Measurements from ENCODE around the gene TMEM269. TPM values are rescaled to one million over a fixed set of nuclear protein-coding genes. Genes with fewer than 3 reads are reported as not detected.

Gene TMEM269
- total RNA-seq, 5 donors from 2014 or later (not counting 1 experiment from before 2014, with no cell fraction given), result 0.20 to 1.7 (median 0.88) TPM

DNA sequence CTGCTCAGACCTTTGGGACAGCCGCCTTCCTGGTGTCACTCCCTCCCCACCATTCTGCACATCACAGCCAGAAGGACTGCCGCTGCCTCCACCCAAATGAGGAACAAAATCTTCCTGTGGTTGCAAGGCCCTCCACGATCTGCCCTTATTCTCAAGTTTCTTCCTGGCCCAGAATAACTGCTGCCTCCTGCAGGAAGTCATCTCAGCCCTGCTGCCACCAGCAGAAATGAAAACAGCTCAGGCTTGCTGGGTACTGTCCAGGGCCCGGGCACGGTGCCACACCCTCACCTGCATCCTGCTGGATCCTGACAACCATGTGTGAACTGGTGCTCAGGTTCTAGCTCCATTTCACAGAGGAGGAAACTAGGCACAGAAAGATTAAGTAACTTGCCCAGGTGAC, 47.5 kb upstream of the TMEM269 start:
- Histone ChIP-seq H3K4me1 (ENCODE audit: control insufficient read depth in 1 of 2, extremely low read depth in 1 of 2, insufficient read depth in 2 of 2, low read length in 2 of 2) (peaks cover 0 to 7% of the 10 kb centered on the region in 2 experiments), H3K9me3 (no peaks in the 10 kb centered on the region), H3K36me3 (ENCODE audit: control insufficient read depth in 2 of 2, extremely low read depth in 1 of 2, insufficient read depth in 1 of 2, low read length in 1 of 2) (no peaks in the 10 kb centered on the region), H3K4me3 (ENCODE audit: control insufficient read depth in 1 of 2, extremely low read depth in 1 of 2, low read length in 1 of 2) (no peak overlapping the region), H3K27ac (ENCODE audit: low read length) (no peak overlapping the region), H3K27me3 (replicated peaks in 1 of 2; ENCODE audit: control insufficient read depth in 2 of 2, extremely low read depth in 1 of 2, insufficient read depth in 2 of 2, low read length in 1 of 2) (peaks cover 0 to 12% of the 10 kb centered on the region in 2 experiments)
- ChIA-PET CTCF (interaction anchor here in 1 of 2 donors (0.6 kb wide), 1 partner anchor 159 kb away, joined by 3 read pairs; no protein-coding TSS in a partner anchor), POLR2A (interaction anchor here in 1 of 2 donors (0.6 kb wide), 2 partner anchors 15 to 81 kb away, joined by 3 read pairs; no protein-coding TSS in a partner anchor)
- ATAC-seq (replicated peaks in 1 of 4), result peak in 2 of 4 experiments; percentile 36 to 39
- no peaks in the 10 kb centered on the region for H3K9me3 Mint-ChIP-seq
- no peaks in the 10 kb centered on the region for H3K36me3 Mint-ChIP-seq
- no peak overlapping the region for H3K4me3 Mint-ChIP-seq
- peak in 2 of 35 experiments; percentile 17 to 21 for DNase-seq
- H3K27ac Mint-ChIP-seq, result peak overlapping the region; percentile 40 to 64
- H3K4me1 Mint-ChIP-seq, result peaks cover 8 to 11% (median 9%) of the 10 kb centered on the region in 3 donors
- 15% methylated on average over 5 of the region's 5 CpGs for WGBS (ENCODE audit: insufficient coverage)
- peaks cover 0 to 2% of the 10 kb centered on the region in 2 donors for H3K27me3 Mint-ChIP-seq

DNA sequence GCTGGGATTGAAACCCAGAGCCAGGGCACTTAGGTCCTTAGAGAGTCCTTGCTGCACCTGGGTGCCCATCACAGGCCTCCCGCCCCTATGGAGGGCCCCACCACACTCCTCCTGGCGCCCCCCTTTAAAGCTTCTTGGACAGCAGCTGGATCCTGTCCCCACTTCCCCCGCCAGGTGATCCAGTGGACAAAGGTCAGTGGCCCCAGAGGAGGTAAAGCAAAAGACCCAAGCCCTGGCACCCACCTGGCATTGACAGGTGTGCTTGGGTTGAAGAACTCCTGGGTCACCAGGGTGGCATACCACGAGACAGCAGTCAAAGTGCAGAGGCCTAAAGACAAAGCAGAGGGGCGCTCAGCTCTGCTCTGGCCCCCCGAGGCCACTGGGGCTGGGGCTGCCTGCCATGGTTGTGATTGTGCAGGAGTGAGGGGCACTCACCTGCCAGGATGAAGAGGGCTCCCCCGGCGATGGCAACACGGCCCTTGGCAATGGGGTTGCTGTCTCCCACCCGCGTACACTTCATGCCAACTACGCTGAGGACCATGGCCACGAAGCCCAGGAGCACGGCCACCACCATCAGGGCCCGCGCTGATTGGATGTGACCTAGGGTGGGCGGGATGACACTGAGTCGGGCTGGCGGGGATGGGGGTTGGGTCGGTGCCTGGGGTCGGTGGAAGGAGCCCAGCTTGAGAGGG, 46.7 kb upstream of the TMEM269 start:
- Mint-ChIP-seq H3K27me3 (peaks cover 0 to 2% of the 10 kb centered on the region in 2 donors), H3K9me3 (no peaks in the 10 kb centered on the region), H3K27ac (no peak overlapping the region), H3K36me3 (no peaks in the 10 kb centered on the region), H3K4me1 (peaks cover 8 to 11% (median 9%) of the 10 kb centered on the region in 3 donors), H3K4me3 (no peak overlapping the region)
- Histone ChIP-seq H3K27ac (ENCODE audit: low read length) (no peak overlapping the region), H3K4me1 (ENCODE audit: control insufficient read depth in 1 of 2, extremely low read depth in 1 of 2, insufficient read depth in 2 of 2, low read length in 2 of 2) (peaks cover 0 to 7% of the 10 kb centered on the region in 2 experiments), H3K36me3 (ENCODE audit: control insufficient read depth in 2 of 2, extremely low read depth in 1 of 2, insufficient read depth in 1 of 2, low read length in 1 of 2) (no peaks in the 10 kb centered on the region), H3K27me3 (replicated peaks in 1 of 2; ENCODE audit: control insufficient read depth in 2 of 2, extremely low read depth in 1 of 2, insufficient read depth in 2 of 2, low read length in 1 of 2) (peaks cover 0 to 11% of the 10 kb centered on the region in 2 experiments), H3K4me3 (ENCODE audit: control insufficient read depth in 1 of 2, extremely low read depth in 1 of 2, low read length in 1 of 2) (no peak overlapping the region), H3K9me3 (no peaks in the 10 kb centered on the region)
- WGBS (ENCODE audit: insufficient coverage), result 92% methylated on average over 19 of the region's 21 CpGs
- POLR2A ChIA-PET, result interaction anchor here in 1 of 2 donors (0.6 kb wide), 1 partner anchor 14 kb away, joined by 3 read pairs; no protein-coding TSS in a partner anchor
- DNase-seq, result no peak
- CTCF ChIA-PET, result no interaction called here
- ATAC-seq (replicated peaks in 1 of 4), result no peak

DNA sequence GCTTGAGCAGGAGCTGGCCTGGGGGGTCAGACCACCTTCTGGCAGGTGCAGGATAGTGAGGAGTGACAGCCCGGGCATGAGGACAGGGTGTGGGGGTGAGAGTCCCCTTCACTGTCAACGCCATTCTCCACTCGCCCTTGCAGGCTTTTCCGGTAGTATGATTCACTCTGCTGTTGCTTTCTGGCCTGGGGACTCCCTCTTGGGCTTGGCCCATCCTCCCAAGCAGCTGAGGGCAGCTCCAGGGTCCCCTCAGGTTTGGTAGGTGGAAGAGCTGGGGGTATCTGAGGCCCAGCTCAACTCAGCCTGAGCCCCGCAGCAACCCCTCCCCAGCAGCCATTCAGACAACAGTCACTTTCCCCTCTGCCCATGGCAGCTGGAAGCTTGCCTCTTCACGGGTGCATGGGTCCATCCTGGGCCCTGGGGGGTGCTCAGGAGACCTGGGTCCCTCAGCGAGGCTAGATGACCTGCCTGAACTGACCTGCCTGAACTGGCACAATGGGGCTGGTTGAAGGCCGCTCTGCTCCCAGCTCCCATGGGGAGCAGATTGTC, 46.0 kb upstream of the TMEM269 start:
- no peaks in the 10 kb centered on the region for H3K36me3 Mint-ChIP-seq
- Histone ChIP-seq H3K4me3 (ENCODE audit: control insufficient read depth in 1 of 2, extremely low read depth in 1 of 2, low read length in 1 of 2) (no peak overlapping the region), H3K36me3 (ENCODE audit: control insufficient read depth in 2 of 2, extremely low read depth in 1 of 2, insufficient read depth in 1 of 2, low read length in 1 of 2) (no peaks in the 10 kb centered on the region), H3K27ac (ENCODE audit: low read length) (no peak overlapping the region), H3K27me3 (replicated peaks in 1 of 2; ENCODE audit: control insufficient read depth in 2 of 2, extremely low read depth in 1 of 2, insufficient read depth in 2 of 2, low read length in 1 of 2) (peaks cover 0 to 9% of the 10 kb centered on the region in 2 experiments), H3K4me1 (ENCODE audit: control insufficient read depth in 1 of 2, extremely low read depth in 1 of 2, insufficient read depth in 2 of 2, low read length in 2 of 2) (peaks cover 0 to 7% of the 10 kb centered on the region in 2 experiments), H3K9me3 (no peaks in the 10 kb centered on the region)
- 81% methylated on average over 7 of the region's 8 CpGs for WGBS (ENCODE audit: insufficient coverage)
- ChIA-PET CTCF (no interaction called here), POLR2A (interaction anchor here in 1 of 2 donors (0.6 kb wide), 1 partner anchor 197 kb away, joined by 3 read pairs; no protein-coding TSS in a partner anchor)
- H3K27me3 Mint-ChIP-seq, result peaks cover 0 to 2% of the 10 kb centered on the region in 2 donors
- DNase-seq, result no peak
- ATAC-seq (replicated peaks in 1 of 4), result no peak
- H3K9me3 Mint-ChIP-seq, result no peaks in the 10 kb centered on the region
- no peak overlapping the region for H3K4me3 Mint-ChIP-seq
- H3K4me1 Mint-ChIP-seq, result peaks cover 8 to 11% (median 9%) of the 10 kb centered on the region in 3 donors
- H3K27ac Mint-ChIP-seq, result no peak overlapping the region

GRCh38 chr1:42739753-42740700, 44.8 kb upstream of the TMEM269 start, which contains the start of gene CLDN19:
Gene CLDN19, minus strand, starts transcription at chr1:42740236. Its CDS starts 173 bp downstream, at chr1:42740063.
- DNase-seq, result no peak
- no peak within 1 kb of the TSS for H3K27ac ChIP-seq (ENCODE audit: low read length)
- peaks cover 0 to 7% of the 10 kb centered on the region in 2 experiments for H3K4me1 ChIP-seq (ENCODE audit: control insufficient read depth in 1 of 2, extremely low read depth in 1 of 2, insufficient read depth in 2 of 2, low read length in 2 of 2)
- Mint-ChIP-seq H3K4me3 (no peak within 1 kb of the TSS), H3K4me1 (peaks cover 8 to 11% (median 9%) of the 10 kb centered on the region in 3 donors), H3K36me3 (no peaks in the 10 kb centered on the region), H3K27ac (no peak within 1 kb of the TSS), H3K9me3 (no peaks in the 10 kb centered on the region), H3K27me3 (no peaks in the 10 kb centered on the region)
- H3K27me3 ChIP-seq (replicated peaks in 1 of 2; ENCODE audit: control insufficient read depth in 2 of 2, extremely low read depth in 1 of 2, insufficient read depth in 2 of 2, low read length in 1 of 2), result peaks cover 0 to 2% of the 10 kb centered on the region in 2 experiments
- H3K4me3 ChIP-seq (ENCODE audit: control insufficient read depth in 1 of 2, extremely low read depth in 1 of 2, low read length in 1 of 2), result no peak within 1 kb of the TSS
- no peak for ATAC-seq (replicated peaks in 1 of 4)
- H3K36me3 ChIP-seq (ENCODE audit: control insufficient read depth in 2 of 2, extremely low read depth in 1 of 2, insufficient read depth in 1 of 2, low read length in 1 of 2), result no peaks in the 10 kb centered on the region
- WGBS (ENCODE audit: insufficient coverage), result 90% methylated on average over 19 of the region's 27 CpGs
- POLR2A ChIA-PET, result no interaction called here
- CTCF ChIA-PET, result no interaction called here
- no peaks in the 10 kb centered on the region for H3K9me3 ChIP-seq

DNA sequence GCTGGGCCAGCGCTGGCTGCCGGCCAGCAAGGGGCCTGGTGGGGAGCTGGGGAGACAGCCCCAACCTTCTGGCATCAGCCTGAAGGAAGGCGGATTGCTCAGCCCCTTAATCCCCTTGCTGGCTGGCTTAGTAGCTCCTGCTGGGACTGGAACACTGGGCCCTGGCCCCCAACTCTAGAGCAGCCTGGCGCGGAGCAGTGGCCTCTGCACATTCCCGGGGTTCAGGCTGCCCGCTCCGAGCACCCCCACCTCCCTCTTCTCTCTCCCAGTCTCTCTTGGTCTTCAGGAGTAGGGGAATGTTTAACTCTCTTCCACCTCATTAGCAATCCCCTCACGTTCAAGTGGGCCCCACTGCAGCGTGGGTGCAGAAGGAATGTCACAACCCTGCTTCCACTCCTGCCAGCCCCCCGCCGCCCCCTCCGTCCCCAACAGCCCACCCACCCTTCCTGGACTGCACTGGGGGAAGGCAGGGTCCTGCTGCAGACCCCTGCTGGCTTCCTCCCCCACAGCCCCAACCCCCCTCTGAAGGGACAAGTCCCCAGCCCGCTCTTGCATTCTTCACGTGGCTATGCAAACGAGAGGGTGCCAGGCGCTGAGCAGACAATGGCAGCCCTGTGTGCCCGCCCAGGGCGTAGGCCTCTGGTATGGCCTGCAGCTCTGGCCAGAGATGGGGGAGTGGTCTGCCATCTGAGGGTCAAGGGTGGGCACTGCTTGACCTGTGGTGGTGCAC, 43.8 kb upstream of the TMEM269 start:
- no peaks in the 10 kb centered on the region for H3K27me3 Mint-ChIP-seq

More for the DNA sequence above, 43.8 kb upstream of the TMEM269 start:
- Histone ChIP-seq H3K4me1 (ENCODE audit: control insufficient read depth in 1 of 2, extremely low read depth in 1 of 2, insufficient read depth in 2 of 2, low read length in 2 of 2) (peaks cover 0 to 7% of the 10 kb centered on the region in 2 experiments), H3K27ac (ENCODE audit: low read length) (no peak overlapping the region), H3K27me3 (replicated peaks in 1 of 2; ENCODE audit: control insufficient read depth in 2 of 2, extremely low read depth in 1 of 2, insufficient read depth in 2 of 2, low read length in 1 of 2) (no peaks in the 10 kb centered on the region), H3K36me3 (ENCODE audit: control insufficient read depth in 2 of 2, extremely low read depth in 1 of 2, insufficient read depth in 1 of 2, low read length in 1 of 2) (peaks cover 0 to 5% of the 10 kb centered on the region in 2 donors), H3K4me3 (ENCODE audit: control insufficient read depth in 1 of 2, extremely low read depth in 1 of 2, low read length in 1 of 2) (no peak overlapping the region), H3K9me3 (no peaks in the 10 kb centered on the region)
- no peak for DNase-seq
- no peaks in the 10 kb centered on the region for H3K9me3 Mint-ChIP-seq
- POLR2A ChIA-PET, result no interaction called here
- CTCF ChIA-PET, result no interaction called here
- H3K4me1 Mint-ChIP-seq, result peaks cover 8 to 11% (median 9%) of the 10 kb centered on the region in 3 donors
- H3K4me3 Mint-ChIP-seq, result no peak overlapping the region
- no peak for ATAC-seq (replicated peaks in 1 of 4)
- no peaks in the 10 kb centered on the region for H3K36me3 Mint-ChIP-seq
- WGBS (ENCODE audit: insufficient coverage), result 94% methylated on average over 5 of the region's 19 CpGs
- no peak overlapping the region for H3K27ac Mint-ChIP-seq
